ENCODE measurements around the gene PPIF.

The PPIF gene

DNA sequence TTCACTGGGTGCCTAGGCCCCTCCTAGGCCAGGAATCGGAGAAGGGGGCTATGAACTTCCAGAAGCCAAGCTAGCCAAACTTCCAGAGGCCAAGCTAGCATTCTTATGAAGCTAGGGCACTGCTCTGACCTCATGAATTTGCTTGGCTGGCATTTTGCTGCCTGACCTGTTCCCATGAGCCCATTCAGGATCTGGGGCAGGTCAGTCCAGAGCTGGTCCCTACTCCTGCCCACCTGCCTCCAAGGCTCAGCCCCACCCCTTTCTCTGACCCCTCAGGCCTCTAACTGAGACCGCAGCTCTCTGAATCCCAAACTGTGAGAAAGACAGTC is 1.3 kb upstream of the PPIF start:
- Histone ChIP-seq H3K36me3 (ENCODE audit: control insufficient read depth, low read depth, low read length) (peaks cover 20% of the 10 kb centered on the region), H3K4me1 (ENCODE audit: control insufficient read depth, low read depth, low read length) (peaks cover 8% of the 10 kb centered on the region), H3K4me3 (ENCODE audit: low read length) (no peak overlapping the region), H3K9me3 (ENCODE audit: control insufficient read depth, low read depth, low read length) (no peaks in the 10 kb centered on the region), H3K9ac (ENCODE audit: low read length) (no peak overlapping the region), H3K27ac (ENCODE audit: low read length) (no peak overlapping the region), H3K27me3 (ENCODE audit: control insufficient read depth, insufficient read depth, low read length) (no peaks in the 10 kb centered on the region)

- no peak overlapping the region for H3K9ac ChIP-seq (ENCODE audit: low read length)
- peaks cover 8% of the 10 kb centered on the region for H3K4me1 ChIP-seq (ENCODE audit: control insufficient read depth, low read depth, low read length)
- no peak overlapping the region for H3K27ac ChIP-seq (ENCODE audit: low read length)
- peak overlapping the region; percentile 68 for H3K4me3 ChIP-seq (ENCODE audit: low read length)
- peaks cover 23% of the 10 kb centered on the region for H3K36me3 ChIP-seq (ENCODE audit: control insufficient read depth, low read depth, low read length)
- H3K27me3 ChIP-seq (ENCODE audit: control insufficient read depth, insufficient read depth, low read length), result no peaks in the 10 kb centered on the region
- no peaks in the 10 kb centered on the region for H3K9me3 ChIP-seq (ENCODE audit: control insufficient read depth, low read depth, low read length)
Measured at GRCh38 chr10:79346388-79347225, 662 bp upstream of the PPIF start.

- Histone ChIP-seq H3K27ac (ENCODE audit: low read length) (no peak overlapping the region), H3K27me3 (ENCODE audit: control insufficient read depth, insufficient read depth, low read length) (no peaks in the 10 kb centered on the region), H3K9ac (ENCODE audit: low read length) (peak overlapping the region; percentile 81), H3K9me3 (ENCODE audit: control insufficient read depth, low read depth, low read length) (no peaks in the 10 kb centered on the region), H3K4me1 (ENCODE audit: control insufficient read depth, low read depth, low read length) (peaks cover 8% of the 10 kb centered on the region), H3K4me3 (ENCODE audit: low read length) (peak overlapping the region; percentile 68), H3K36me3 (ENCODE audit: control insufficient read depth, low read depth, low read length) (peaks cover 38% of the 10 kb centered on the region)
Measured at GRCh38 chr10:79347894-79348639, 798 bp downstream of the PPIF start.

GRCh38 chr10:79348640-79348988 is 1.3 kb downstream of the PPIF start:
- Histone ChIP-seq H3K4me3 (ENCODE audit: low read length) (peak overlapping the region; percentile 68), H3K4me1 (ENCODE audit: control insufficient read depth, low read depth, low read length) (peaks cover 8% of the 10 kb centered on the region), H3K36me3 (ENCODE audit: control insufficient read depth, low read depth, low read length) (peaks cover 43% of the 10 kb centered on the region), H3K9me3 (ENCODE audit: control insufficient read depth, low read depth, low read length) (no peaks in the 10 kb centered on the region), H3K9ac (ENCODE audit: low read length) (no peak overlapping the region), H3K27ac (ENCODE audit: low read length) (no peak overlapping the region), H3K27me3 (ENCODE audit: control insufficient read depth, insufficient read depth, low read length) (no peaks in the 10 kb centered on the region)

DNA sequence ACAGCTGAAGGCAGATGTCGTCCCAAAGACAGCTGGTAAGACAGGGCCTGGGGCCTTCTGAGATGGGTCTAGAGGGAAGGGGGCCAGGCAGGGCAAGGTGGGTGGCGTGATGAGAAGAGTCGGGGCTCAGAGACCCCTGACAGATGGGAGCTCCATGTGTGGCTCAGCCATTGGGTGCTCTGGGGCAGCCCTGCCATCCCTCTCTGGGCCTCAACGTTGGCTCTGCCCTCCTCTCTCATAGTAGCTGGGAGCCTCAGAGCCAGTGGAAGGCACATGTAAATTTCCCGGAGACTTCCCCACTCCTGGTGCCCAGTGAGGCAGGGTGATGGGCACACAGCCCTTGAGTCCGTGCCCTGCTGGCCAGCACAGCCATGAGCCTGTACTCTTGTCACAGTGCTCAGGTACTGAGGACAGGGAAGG is 1.8 kb downstream of the PPIF start:
- H3K4me3 ChIP-seq (ENCODE audit: low read length), result no peak overlapping the region

GRCh38 chr10:79349766-79350406 is 2.6 kb downstream of the PPIF start:
- Histone ChIP-seq H3K27ac (ENCODE audit: low read length) (no peak overlapping the region), H3K9ac (ENCODE audit: low read length) (no peak overlapping the region), H3K27me3 (ENCODE audit: control insufficient read depth, insufficient read depth, low read length) (no peaks in the 10 kb centered on the region), H3K36me3 (ENCODE audit: control insufficient read depth, low read depth, low read length) (peaks cover 56% of the 10 kb centered on the region), H3K9me3 (ENCODE audit: control insufficient read depth, low read depth, low read length) (no peaks in the 10 kb centered on the region), H3K4me1 (ENCODE audit: control insufficient read depth, low read depth, low read length) (peaks cover 8% of the 10 kb centered on the region), H3K4me3 (ENCODE audit: low read length) (no peak overlapping the region)

More for the DNA sequence above, 1.8 kb downstream of the PPIF start:
- Histone ChIP-seq H3K27me3 (ENCODE audit: control insufficient read depth, insufficient read depth, low read length) (no peaks in the 10 kb centered on the region), H3K27ac (ENCODE audit: low read length) (no peak overlapping the region), H3K4me1 (ENCODE audit: control insufficient read depth, low read depth, low read length) (peaks cover 8% of the 10 kb centered on the region), H3K9me3 (ENCODE audit: control insufficient read depth, low read depth, low read length) (no peaks in the 10 kb centered on the region), H3K36me3 (ENCODE audit: control insufficient read depth, low read depth, low read length) (peaks cover 48% of the 10 kb centered on the region), H3K9ac (ENCODE audit: low read length) (no peak overlapping the region)

GRCh38 chr10:79350407-79351154 is 3.3 kb downstream of the PPIF start:
- Histone ChIP-seq H3K9ac (ENCODE audit: low read length) (no peak overlapping the region), H3K9me3 (ENCODE audit: control insufficient read depth, low read depth, low read length) (no peaks in the 10 kb centered on the region), H3K36me3 (ENCODE audit: control insufficient read depth, low read depth, low read length) (peaks cover 56% of the 10 kb centered on the region), H3K27ac (ENCODE audit: low read length) (no peak overlapping the region), H3K4me3 (ENCODE audit: low read length) (no peak overlapping the region), H3K27me3 (ENCODE audit: control insufficient read depth, insufficient read depth, low read length) (no peaks in the 10 kb centered on the region), H3K4me1 (ENCODE audit: control insufficient read depth, low read depth, low read length) (peaks cover 8% of the 10 kb centered on the region)

- peaks cover 56% of the 10 kb centered on the region for H3K36me3 ChIP-seq (ENCODE audit: control insufficient read depth, low read depth, low read length)
- no peaks in the 10 kb centered on the region for H3K9me3 ChIP-seq (ENCODE audit: control insufficient read depth, low read depth, low read length)
- H3K27ac ChIP-seq (ENCODE audit: low read length), result no peak overlapping the region
- no peaks in the 10 kb centered on the region for H3K27me3 ChIP-seq (ENCODE audit: control insufficient read depth, insufficient read depth, low read length)
- no peak overlapping the region for H3K4me3 ChIP-seq (ENCODE audit: low read length)
- H3K4me1 ChIP-seq (ENCODE audit: control insufficient read depth, low read depth, low read length), result peaks cover 8% of the 10 kb centered on the region
- H3K9ac ChIP-seq (ENCODE audit: low read length), result no peak overlapping the region
Measured at GRCh38 chr10:79351332-79351731, 4.1 kb downstream of the PPIF start.

DNA sequence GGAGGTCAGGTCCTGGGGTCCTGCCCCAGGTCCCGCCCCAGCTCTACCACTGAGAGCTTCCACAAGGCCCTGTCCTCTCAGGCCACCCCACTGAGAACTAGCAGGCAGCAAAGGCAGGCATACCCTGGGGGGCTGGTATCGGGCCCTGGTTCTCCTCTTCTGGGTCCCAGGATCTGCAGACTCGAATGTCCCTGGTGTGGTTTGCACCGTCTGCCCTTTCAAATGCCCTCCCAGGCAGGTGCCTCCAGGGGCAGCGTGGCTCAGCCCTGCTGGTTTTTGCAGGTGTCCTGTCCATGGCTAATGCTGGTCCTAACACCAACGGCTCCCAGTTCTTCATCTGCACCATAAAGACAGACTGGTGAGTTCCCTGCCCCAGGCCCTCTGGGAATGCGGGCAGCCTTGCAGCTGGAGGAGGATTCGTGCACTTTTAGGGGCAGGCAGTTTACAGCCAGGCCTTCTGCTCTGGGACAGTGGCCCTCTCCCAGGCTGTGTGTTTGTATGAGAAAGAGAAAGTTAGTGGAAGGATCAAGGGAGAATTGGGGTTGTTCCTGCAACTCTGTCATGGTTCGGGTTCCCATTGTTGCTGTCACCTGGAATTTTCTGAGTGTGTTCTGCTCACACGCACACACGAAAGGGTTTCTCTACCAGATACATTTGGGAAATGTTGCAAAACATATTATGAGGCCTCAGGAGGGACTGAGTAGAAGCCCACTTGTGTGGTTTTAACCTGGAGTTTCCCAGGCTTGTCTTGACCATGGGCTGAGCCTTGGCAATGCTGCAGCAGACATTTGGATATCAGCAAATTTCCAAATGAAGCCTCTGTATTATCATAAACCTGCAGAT is 5.0 kb downstream of the PPIF start:
- Histone ChIP-seq H3K27me3 (ENCODE audit: control insufficient read depth, insufficient read depth, low read length) (no peaks in the 10 kb centered on the region), H3K36me3 (ENCODE audit: control insufficient read depth, low read depth, low read length) (peaks cover 56% of the 10 kb centered on the region), H3K4me3 (ENCODE audit: low read length) (no peak overlapping the region), H3K4me1 (ENCODE audit: control insufficient read depth, low read depth, low read length) (no peaks in the 10 kb centered on the region), H3K27ac (ENCODE audit: low read length) (no peak overlapping the region), H3K9me3 (ENCODE audit: control insufficient read depth, low read depth, low read length) (no peaks in the 10 kb centered on the region), H3K9ac (ENCODE audit: low read length) (no peak overlapping the region)

GRCh38 chr10:79353000-79353406 is 5.7 kb downstream of the PPIF start:
- no peaks in the 10 kb centered on the region for H3K27me3 ChIP-seq (ENCODE audit: control insufficient read depth, insufficient read depth, low read length)
- H3K9me3 ChIP-seq (ENCODE audit: control insufficient read depth, low read depth, low read length), result no peaks in the 10 kb centered on the region
- peaks cover 56% of the 10 kb centered on the region for H3K36me3 ChIP-seq (ENCODE audit: control insufficient read depth, low read depth, low read length)
- H3K27ac ChIP-seq (ENCODE audit: low read length), result no peak overlapping the region
- H3K4me3 ChIP-seq (ENCODE audit: low read length), result no peak overlapping the region
- no peaks in the 10 kb centered on the region for H3K4me1 ChIP-seq (ENCODE audit: control insufficient read depth, low read depth, low read length)
- H3K9ac ChIP-seq (ENCODE audit: low read length), result no peak overlapping the region
